Trophoblast cell (in vitro differentiated cells and primary cell): ENCODE measurements around the gene NDUFB3. TPM values are rescaled to one million over a fixed set of nuclear protein-coding genes. Genes with fewer than 3 reads are reported as not detected.
A peak's percentile ranks its signal among the peaks of the same experiment; 100 is the strongest.
"Not testable (repeated sequence)": the region's sequence is repeated elsewhere in the genome, so short reads cannot be mapped to it uniquely, and the experiment has no call there.

Experiments used
- DNase-seq, 2 donors: peaks; one replicate each; pipeline ENCODE4 v3.0.0-alpha.2; 2016
- H2AFZ ChIP-seq: 2 replicates; pipeline ENCODE4 v1.6.1; 2013; ENCODE audit warnings: low read length, moderate library complexity, mild to moderate bottlenecking; ENCODE audit not compliant: insufficient read depth, poor library complexity
- H2AK5ac ChIP-seq: 2 replicates; pipeline ENCODE4 v1.6.1; 2013; ENCODE audit warnings: mild to moderate bottlenecking, low read length
- H2BK120ac ChIP-seq: 2 replicates; pipeline ENCODE4 v1.6.1; 2013; ENCODE audit warnings: low read length, mild to moderate bottlenecking, moderate library complexity; ENCODE audit not compliant: insufficient read depth, poor library complexity
- H2BK12ac ChIP-seq: 2 replicates; pipeline ENCODE4 v1.6.1; 2013; ENCODE audit warnings: mild to moderate bottlenecking, low read length, moderate library complexity
- H2BK5ac ChIP-seq: 2 replicates; pipeline ENCODE4 v1.6.1; 2013; ENCODE audit warnings: low read length, low read depth, moderate library complexity, mild to moderate bottlenecking; ENCODE audit not compliant: poor library complexity
- H3K14ac ChIP-seq: 2 replicates; pipeline ENCODE4 v1.6.1; 2013; ENCODE audit warnings: mild to moderate bottlenecking, low read length
- H3K18ac ChIP-seq: 2 replicates; pipeline ENCODE4 v1.6.1; 2013; ENCODE audit warnings: mild to moderate bottlenecking, low read length
- H3K23ac ChIP-seq: 2 replicates; pipeline ENCODE4 v1.6.1; 2013; ENCODE audit warnings: low read length
- H3K27ac ChIP-seq: 2 replicates; pipeline ENCODE4 v1.5.1; 2013; ENCODE audit warnings: low read depth, mild to moderate bottlenecking, inconsistent platforms, low read length, moderate library complexity
- H3K27me3 ChIP-seq: 2 replicates; pipeline ENCODE4 v1.6.1; 2013; ENCODE audit warnings: inconsistent platforms, mild to moderate bottlenecking, low read length, moderate library complexity; ENCODE audit not compliant: insufficient read depth
- H3K36me3 ChIP-seq, 2 experiments: 1 replicate in 1 of 2; 2 replicates in 1 of 2; pipeline ENCODE4 v1.6.1; 2013; ENCODE audit warnings: low read length in 2 of 2, mild to moderate bottlenecking in 2 of 2, moderate library complexity in 1 of 2; ENCODE audit not compliant: insufficient read depth in 2 of 2, control insufficient read depth in 1 of 2
- H3K4ac ChIP-seq: 2 replicates; pipeline ENCODE4 v1.6.1; 2013; ENCODE audit warnings: low read depth, mild to moderate bottlenecking, low read length, moderate library complexity
- H3K4me1 ChIP-seq, 2 experiments: 1 replicate in 1 of 2; 2 replicates in 1 of 2; pipeline ENCODE4 v1.6.1; 2013; ENCODE audit warnings: low read length in 2 of 2, mild to moderate bottlenecking in 2 of 2, moderate library complexity in 1 of 2; ENCODE audit not compliant: insufficient read depth in 2 of 2, control insufficient read depth in 1 of 2
- H3K4me2 ChIP-seq: 2 replicates; pipeline ENCODE4 v1.6.1; 2013; ENCODE audit warnings: inconsistent platforms, mild to moderate bottlenecking, low read length, moderate library complexity
- H3K4me3 ChIP-seq: 2 replicates; pipeline ENCODE4 v1.5.1; 2013; ENCODE audit warnings: mild to moderate bottlenecking, low read depth, low read length, inconsistent platforms
- H3K79me1 ChIP-seq: one replicate; pipeline ENCODE4 v1.6.1; 2013; ENCODE audit warnings: low read length
- H3K79me2 ChIP-seq: 2 replicates; pipeline ENCODE4 v1.6.1; 2013; ENCODE audit warnings: low read length, mild to moderate bottlenecking; ENCODE audit not compliant: control insufficient read depth, insufficient read depth, poor library complexity
- H3K9ac ChIP-seq: 2 replicates; pipeline ENCODE4 v1.6.1; 2013; ENCODE audit warnings: mild to moderate bottlenecking, low read length
- H3K9me3 ChIP-seq: 2 replicates; pipeline ENCODE4 v1.6.1; 2013; ENCODE audit warnings: low read depth, mild to moderate bottlenecking, control low read depth, inconsistent platforms, low read length; ENCODE audit not compliant: insufficient read depth
- H4K12ac ChIP-seq: 2 replicates; pipeline ENCODE4 v1.6.1; 2013; ENCODE audit warnings: low read depth, mild to moderate bottlenecking, low read length, moderate library complexity
- H4K8ac ChIP-seq: 2 replicates; pipeline ENCODE4 v1.6.1; 2013; ENCODE audit warnings: low read depth, mild to moderate bottlenecking, low read length, moderate library complexity
- H4K91ac ChIP-seq: one replicate; pipeline ENCODE4 v1.6.1; 2013; ENCODE audit warnings: low read depth, mild to moderate bottlenecking, low read length, moderate library complexity
- WGBS: extraction: QIAGEN DNeasy Blood & Tissue Kit; methylation state at CpG from one replicate; pipeline ENCODE4 v1.1.7; 2013; ENCODE audit warnings: missing lambda C conversion rate; ENCODE audit not compliant: insufficient read length, insufficient coverage; ENCODE audit errors: extremely low coverage; 5-methylcytosine and 5-hydroxymethylcytosine counted together
- polyA plus RNA-seq: library from polyadenylated mRNA; stranded (reverse); fragments of 200-250 nt; gene quantifications from 2 replicates; pipeline ENCODE4 v1.2.3, GENCODE V29; 2013

The NDUFB3 gene
- polyA plus RNA-seq = 111 TPM in 2 replicates

- peak; percentile 94 to 98 for DNase-seq
- Histone ChIP-seq H2AFZ (peak within 1 kb of the TSS; percentile 65), H3K36me3 (no peaks in the 10 kb centered on the region), H3K23ac (no peak within 1 kb of the TSS), H3K4me2 (peak within 1 kb of the TSS; percentile 89), H3K4ac (peak within 1 kb of the TSS; percentile 37), H2BK12ac (no peak within 1 kb of the TSS), H3K4me3 (peak within 1 kb of the TSS; percentile 96), H2AK5ac (no peak within 1 kb of the TSS), H4K91ac (peak within 1 kb of the TSS; percentile 53), H4K8ac (peak within 1 kb of the TSS; percentile 89), H4K12ac (peak within 1 kb of the TSS; percentile 70), H3K27ac (peak within 1 kb of the TSS; percentile 59), H3K79me2 (peaks cover 3% of the 10 kb centered on the region), H3K27me3 (no peaks in the 10 kb centered on the region), H2BK120ac (no peak within 1 kb of the TSS), H3K18ac (peak within 1 kb of the TSS; percentile 42), H3K9me3 (no peaks in the 10 kb centered on the region), H3K14ac (peak within 1 kb of the TSS; percentile 57), H3K79me1 (peaks cover 5% of the 10 kb centered on the region), H3K4me1 (peaks cover 0 to 2% of the 10 kb centered on the region in 2 experiments), H2BK5ac (peak within 1 kb of the TSS; percentile 67), H3K9ac (peak within 1 kb of the TSS; percentile 97)
- no CpG with 5 or more reads among the region's 34 CpGs for WGBS
These were observed at the start of gene NDUFB3, which contains the start of gene HYCC2 for GRCh38 chr2:201071479-201072200. Gene NDUFB3 (plus strand): TSS chr2:201072001. CDS start chr2:201078883, 6,882 bp downstream. Gene HYCC2 (minus strand): TSS chr2:201071671. CDS start chr2:201024009, 47,662 bp downstream.

DNA sequence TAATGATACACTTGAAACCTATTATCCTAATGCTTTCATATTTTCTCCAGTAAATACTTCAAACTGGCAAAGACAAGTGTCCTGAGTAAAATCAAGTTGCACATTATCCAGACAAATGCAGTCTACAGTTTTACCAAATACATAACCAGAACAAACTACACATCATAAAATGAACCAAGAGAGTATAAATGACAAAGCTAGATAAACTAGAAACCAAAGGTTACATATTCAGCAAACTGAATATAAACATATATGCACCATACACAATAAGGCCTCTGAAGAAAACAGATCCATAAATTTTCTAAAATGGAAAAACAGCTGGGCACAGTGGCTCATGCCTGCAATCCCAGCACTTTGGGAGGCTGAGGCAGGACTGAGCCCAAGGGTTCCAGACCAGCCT lies 47.3 kb upstream of the NDUFB3 start:
- Histone ChIP-seq H2BK120ac (no peak overlapping the region), H3K27me3 (no peaks in the 10 kb centered on the region), H3K36me3 (no peaks in the 10 kb centered on the region), H2AK5ac (no peak overlapping the region), H3K79me1 (no peaks in the 10 kb centered on the region), H3K23ac (no peak overlapping the region), H3K9me3 (no peaks in the 10 kb centered on the region), H4K12ac (no peak overlapping the region), H3K79me2 (no peaks in the 10 kb centered on the region), H2AFZ (no peak overlapping the region), H2BK12ac (no peak overlapping the region), H3K4me1 (no peaks in the 10 kb centered on the region), H3K4me3 (no peak overlapping the region), H3K27ac (no peak overlapping the region), H3K4me2 (no peak overlapping the region), H3K4ac (no peak overlapping the region), H3K14ac (no peak overlapping the region), H3K9ac (no peak overlapping the region), H4K91ac (no peak overlapping the region), H4K8ac (no peak overlapping the region), H2BK5ac (no peak overlapping the region), H3K18ac (no peak overlapping the region)
- no peak for DNase-seq

GRCh38 chr2:201034355-201034754 lies 37.4 kb upstream of the NDUFB3 start:
- H3K9me3 ChIP-seq, H3K79me1 ChIP-seq, H3K4me2 ChIP-seq, H3K4me3 ChIP-seq, H3K4me1 ChIP-seq, H2BK12ac ChIP-seq, H3K9ac ChIP-seq, H2AK5ac ChIP-seq, H3K79me2 ChIP-seq, H3K36me3 ChIP-seq, H3K14ac ChIP-seq, H3K4ac ChIP-seq, H2AFZ ChIP-seq, DNase-seq, H3K27me3 ChIP-seq, H2BK120ac ChIP-seq, H4K91ac ChIP-seq, H3K18ac ChIP-seq, H4K8ac ChIP-seq, H3K27ac ChIP-seq, H2BK5ac ChIP-seq, H3K23ac ChIP-seq, H4K12ac ChIP-seq: not testable (repeated sequence)
- no CpG with 5 or more reads among the region's 2 CpGs for WGBS

GRCh38 chr2:201038361-201038760 lies 33.4 kb upstream of the NDUFB3 start:
- not testable (repeated sequence) for H3K9me3 ChIP-seq

More at GRCh38 chr2:201038361-201038760, 33.4 kb upstream of the NDUFB3 start:
- H3K18ac ChIP-seq, H2BK5ac ChIP-seq, H3K79me2 ChIP-seq, H3K4me1 ChIP-seq, H3K4me2 ChIP-seq, H4K8ac ChIP-seq, H3K27me3 ChIP-seq, H3K27ac ChIP-seq, H3K9ac ChIP-seq, H3K4me3 ChIP-seq, H3K4ac ChIP-seq, H3K79me1 ChIP-seq, H2AFZ ChIP-seq, H3K23ac ChIP-seq, H2BK120ac ChIP-seq, H3K14ac ChIP-seq, H3K36me3 ChIP-seq, H2BK12ac ChIP-seq, H2AK5ac ChIP-seq, H4K12ac ChIP-seq, DNase-seq, H4K91ac ChIP-seq: not testable (repeated sequence)
- WGBS = no CpG with 5 or more reads among the region's 4 CpGs
